PC-3 (cell line): ENCODE data around the gene UBE2G1.

Experiments used
- EZH2 ChIP-seq: fragments of 300-600 bp; sonication (generic); IDR thresholded peaks from one replicate; pipeline ENCODE4 v1.6.1; 2017; ENCODE audit warnings: antibody characterized with exemption, mild to moderate bottlenecking, low read length; ENCODE audit not compliant: unreplicated experiment
- EZH2phosphoT487 ChIP-seq: fragments of 300-600 bp; sonication (generic); IDR thresholded peaks from 2 replicates; pipeline ENCODE4 v1.6.1; 2018; ENCODE audit warnings: mild to moderate bottlenecking, antibody characterized with exemption, low read length, borderline replicate concordance
- TF ChIP-seq, protein P1 (sequence below): fragments of 300-600 bp; sonication (generic); conservative IDR thresholded peaks from 2 replicates; pipeline ENCODE4 v1.5.1; 2017; ENCODE audit warnings: antibody characterized with exemption, low read depth, mild to moderate bottlenecking, low read length

DNA sequence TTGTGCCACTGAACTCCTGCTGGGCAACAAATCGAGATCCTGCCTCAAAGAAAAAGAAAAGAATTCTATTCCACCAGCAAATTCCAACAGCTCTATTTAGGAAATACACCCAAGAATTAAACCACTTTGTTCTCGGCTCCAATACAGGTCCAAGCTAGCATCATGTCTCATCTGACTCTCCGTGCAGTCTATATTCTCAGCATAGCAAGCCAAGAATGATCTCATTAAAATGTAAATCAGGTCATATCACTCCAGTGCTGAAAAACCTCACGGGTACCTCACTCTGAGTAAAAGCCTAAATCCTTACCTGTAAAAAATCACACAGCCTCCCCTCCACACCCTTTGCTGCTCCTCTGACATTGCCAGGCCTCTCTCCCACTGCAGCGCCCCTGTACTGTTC is 23.9 kb downstream of the UBE2G1 start:
- TF ChIP-seq EZH2 (no peak), EZH2phosphoT487 (no peak)
- TF ChIP-seq, protein P1, sequence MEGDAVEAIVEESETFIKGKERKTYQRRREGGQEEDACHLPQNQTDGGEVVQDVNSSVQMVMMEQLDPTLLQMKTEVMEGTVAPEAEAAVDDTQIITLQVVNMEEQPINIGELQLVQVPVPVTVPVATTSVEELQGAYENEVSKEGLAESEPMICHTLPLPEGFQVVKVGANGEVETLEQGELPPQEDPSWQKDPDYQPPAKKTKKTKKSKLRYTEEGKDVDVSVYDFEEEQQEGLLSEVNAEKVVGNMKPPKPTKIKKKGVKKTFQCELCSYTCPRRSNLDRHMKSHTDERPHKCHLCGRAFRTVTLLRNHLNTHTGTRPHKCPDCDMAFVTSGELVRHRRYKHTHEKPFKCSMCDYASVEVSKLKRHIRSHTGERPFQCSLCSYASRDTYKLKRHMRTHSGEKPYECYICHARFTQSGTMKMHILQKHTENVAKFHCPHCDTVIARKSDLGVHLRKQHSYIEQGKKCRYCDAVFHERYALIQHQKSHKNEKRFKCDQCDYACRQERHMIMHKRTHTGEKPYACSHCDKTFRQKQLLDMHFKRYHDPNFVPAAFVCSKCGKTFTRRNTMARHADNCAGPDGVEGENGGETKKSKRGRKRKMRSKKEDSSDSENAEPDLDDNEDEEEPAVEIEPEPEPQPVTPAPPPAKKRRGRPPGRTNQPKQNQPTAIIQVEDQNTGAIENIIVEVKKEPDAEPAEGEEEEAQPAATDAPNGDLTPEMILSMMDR: no peak
